Prostate gland (tissue), 2 donors: ENCODE measurements around the gene STAT3. TPM values are rescaled to one million over a fixed set of nuclear protein-coding genes. Genes with fewer than 3 reads are reported as not detected.
"Not testable (repeated sequence)": the region's sequence is repeated elsewhere in the genome, so short reads cannot be mapped to it uniquely, and the experiment has no call there.

Source experiments
- DNase-seq: peaks from one replicate; pipeline ENCODE4 v3.0.0-alpha.2; 2019; ENCODE audit warnings: low spot score
- H3K27ac ChIP-seq, 2 donors: fragments of 200-600 bp; sonication (generic); 2 replicates each; pipeline ENCODE4 v1.5.1; 2017 to 2019
- H3K27me3 ChIP-seq: fragments of 200-600 bp; sonication (generic); replicated peaks from 2 replicates; pipeline ENCODE4 v1.5.1; 2019; ENCODE audit not compliant: insufficient read depth
- H3K36me3 ChIP-seq, 2 donors: fragments of 200-600 bp; sonication (generic); 1 replicate in 1 of 2; 2 replicates in 1 of 2; pipeline versions ENCODE4 v1.5.1 to v1.8.1; 2017 to 2019
- H3K4me1 ChIP-seq: fragments of 200-600 bp; sonication (generic); replicated peaks from 2 replicates; pipeline ENCODE4 v1.5.1; 2019
- H3K4me3 ChIP-seq, 2 donors: fragments of 200-600 bp; sonication (generic); 2 replicates each; pipeline ENCODE4 v1.5.1; 2017 to 2019
- H3K9me3 ChIP-seq: fragments of 200-600 bp; sonication (generic); 2 replicates; pipeline ENCODE4 v1.5.1; 2017
- POLR2A ChIP-seq: fragments of 450-650 bp; IDR thresholded peaks from one replicate; pipeline ENCODE4 v1.6.1; 2016; ENCODE audit warnings: antibody characterized with exemption, mild to moderate bottlenecking
- POLR2AphosphoS5 ChIP-seq: sonication (generic); formaldehyde crosslinking; IDR thresholded peaks from one replicate; pipeline ENCODE4 v1.6.1; 2017; ENCODE audit warnings: antibody characterized with exemption
- WGBS: methylation state at CpG from one replicate; pipeline ENCODE4 v1.1.5; 2018; 5-methylcytosine and 5-hydroxymethylcytosine counted together
- intact Hi-C: fragments of 100-400 bp; cut with DNase I; formaldehyde crosslinking; loops from one replicate; pipeline ENCODE4 v1.14.2; 2022
- total RNA-seq, 2 donors: library from RNA; depleted of rRNA; stranded (reverse); fragments of >200 nt; gene quantifications; one replicate each; pipeline ENCODE4 v1.1.0, GENCODE V29; 2016
- TF ChIP-seq, protein P1 (sequence below), 4 experiments: fragments of 200-600 bp in 2 of 4; fragments of 450-650 bp in 2 of 4; sonication (generic) in 2 of 4; IDR thresholded peaks; 1 replicate in 3 of 4; 2 replicates in 1 of 4; pipeline ENCODE4 v1.5.1; 2016 to 2019; ENCODE audit warnings: antibody characterized with exemption in 4 of 4, mild to moderate bottlenecking in 2 of 4, moderate library complexity in 2 of 4

STAT3 gene
- total RNA-seq, 2 donors from 2014 or later, result 188 to 230 TPM

- H3K27ac ChIP-seq, result no peak overlapping the region
- intact Hi-C loops, result no loop called here
- 82% methylated on average over 6 of the region's 6 CpGs for WGBS
Measured at GRCh38 chr17:42399948-42400843, 12.0 kb upstream of the STAT3 start.

GRCh38 chr17:42399121-42399520 lies 10.9 kb upstream of the STAT3 start:
- intact Hi-C loops, result no loop called here
- 33% methylated on average over 2 of the region's 2 CpGs for WGBS
- Histone ChIP-seq H3K36me3 (peaks cover 4 to 5% of the 10 kb centered on the region in 2 donors), H3K4me3 (no peak overlapping the region), H3K4me1 (no peaks in the 10 kb centered on the region), H3K9me3 (no peaks in the 10 kb centered on the region), H3K27ac (no peak overlapping the region), H3K27me3 (no peaks in the 10 kb centered on the region)
- DNase-seq, result no peak
- TF ChIP-seq POLR2A, result no peak
- no peak for TF ChIP-seq POLR2AphosphoS5
- TF ChIP-seq, protein P1, sequence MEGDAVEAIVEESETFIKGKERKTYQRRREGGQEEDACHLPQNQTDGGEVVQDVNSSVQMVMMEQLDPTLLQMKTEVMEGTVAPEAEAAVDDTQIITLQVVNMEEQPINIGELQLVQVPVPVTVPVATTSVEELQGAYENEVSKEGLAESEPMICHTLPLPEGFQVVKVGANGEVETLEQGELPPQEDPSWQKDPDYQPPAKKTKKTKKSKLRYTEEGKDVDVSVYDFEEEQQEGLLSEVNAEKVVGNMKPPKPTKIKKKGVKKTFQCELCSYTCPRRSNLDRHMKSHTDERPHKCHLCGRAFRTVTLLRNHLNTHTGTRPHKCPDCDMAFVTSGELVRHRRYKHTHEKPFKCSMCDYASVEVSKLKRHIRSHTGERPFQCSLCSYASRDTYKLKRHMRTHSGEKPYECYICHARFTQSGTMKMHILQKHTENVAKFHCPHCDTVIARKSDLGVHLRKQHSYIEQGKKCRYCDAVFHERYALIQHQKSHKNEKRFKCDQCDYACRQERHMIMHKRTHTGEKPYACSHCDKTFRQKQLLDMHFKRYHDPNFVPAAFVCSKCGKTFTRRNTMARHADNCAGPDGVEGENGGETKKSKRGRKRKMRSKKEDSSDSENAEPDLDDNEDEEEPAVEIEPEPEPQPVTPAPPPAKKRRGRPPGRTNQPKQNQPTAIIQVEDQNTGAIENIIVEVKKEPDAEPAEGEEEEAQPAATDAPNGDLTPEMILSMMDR (IDR thresholded peaks at IDR 0.05), result no peak

More at GRCh38 chr17:42399948-42400843, 12.0 kb upstream of the STAT3 start:
- no peaks in the 10 kb centered on the region for H3K4me1 ChIP-seq
- H3K27me3 ChIP-seq, result no peaks in the 10 kb centered on the region
- no peak for DNase-seq
- H3K9me3 ChIP-seq, result no peaks in the 10 kb centered on the region
- TF ChIP-seq POLR2AphosphoS5 (no peak), POLR2A (no peak)
- TF ChIP-seq, protein P1 (IDR thresholded peaks at IDR 0.05), result no peak
- no peak overlapping the region for H3K4me3 ChIP-seq
- H3K36me3 ChIP-seq, result peaks cover 11 to 13% of the 10 kb centered on the region in 2 donors

GRCh38 chr17:42395601-42396000 lies 7.4 kb upstream of the STAT3 start:
- H3K4me1 ChIP-seq, H3K27me3 ChIP-seq, H3K36me3 ChIP-seq, H3K4me3 ChIP-seq, intact Hi-C loops, H3K27ac ChIP-seq, H3K9me3 ChIP-seq, DNase-seq: not testable (repeated sequence)
- WGBS, result 97% methylated on average over 8 of the region's 8 CpGs

DNA sequence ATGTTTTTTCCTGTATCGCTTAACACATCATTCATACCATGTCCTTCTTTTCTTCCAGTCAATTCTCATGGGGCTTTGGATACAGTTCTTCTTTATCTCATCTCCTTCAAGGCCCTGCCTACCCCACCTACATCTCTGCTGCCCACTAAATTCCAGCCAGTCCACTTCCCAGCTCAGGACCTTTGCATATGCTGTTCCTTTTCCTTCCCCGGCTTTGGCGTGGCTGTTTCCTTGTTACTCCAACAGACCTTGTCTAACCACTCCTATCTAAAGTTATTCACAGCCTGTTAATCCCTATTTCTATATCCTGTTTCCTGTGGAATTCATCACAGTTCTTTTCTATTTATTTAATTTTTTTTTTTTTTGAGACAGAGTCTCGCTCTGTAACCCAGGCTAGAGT lies 6.6 kb upstream of the STAT3 start:
- intact Hi-C loops, result no loop called here
- no peak for DNase-seq
- no peaks in the 10 kb centered on the region for H3K36me3 ChIP-seq
- H3K27ac ChIP-seq, result no peak overlapping the region
- no peaks in the 10 kb centered on the region for H3K27me3 ChIP-seq
- H3K4me1 ChIP-seq, result no peaks in the 10 kb centered on the region
- H3K9me3 ChIP-seq, result no peaks in the 10 kb centered on the region
- 62% methylated on average over 4 of the region's 4 CpGs for WGBS
- no peak overlapping the region for H3K4me3 ChIP-seq
- TF ChIP-seq POLR2A (no peak), POLR2AphosphoS5 (no peak)
- TF ChIP-seq, protein P1 (IDR thresholded peaks at IDR 0.05), result no peak

DNA sequence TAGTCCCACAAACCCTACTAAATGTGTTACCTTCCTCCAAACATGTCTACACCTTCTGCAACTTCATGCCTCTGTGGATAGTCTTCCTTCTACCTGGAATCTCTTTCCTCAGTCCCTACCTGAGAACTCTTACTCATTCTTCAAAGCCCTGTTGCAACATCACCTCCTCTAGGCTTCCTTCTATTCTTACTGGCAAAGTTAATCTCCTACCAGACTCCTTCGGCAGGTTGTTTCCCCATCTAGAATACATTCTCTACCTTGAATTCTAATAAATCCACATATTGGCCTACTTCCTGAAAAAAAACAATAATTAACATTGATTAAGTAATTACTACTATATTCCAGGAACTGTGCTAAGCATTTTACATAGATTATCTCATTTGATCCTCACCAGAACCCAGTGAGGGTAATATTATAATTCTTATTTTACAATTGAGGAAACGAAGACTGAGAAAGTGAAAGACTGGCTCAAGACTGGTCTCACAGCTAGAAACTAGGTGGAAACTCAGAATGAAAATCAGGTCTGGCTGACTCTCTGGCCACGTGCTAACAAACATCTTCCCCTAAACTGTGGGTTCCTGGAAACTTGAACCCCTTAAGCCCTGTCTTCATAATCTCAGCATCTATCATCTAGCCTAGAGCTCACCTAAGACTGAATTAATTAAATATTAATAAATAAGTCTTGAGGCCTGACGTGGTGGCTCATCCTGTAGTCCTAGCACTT lies 4.6 kb upstream of the STAT3 start:
- intact Hi-C loops, result no loop called here
- WGBS, result 84% methylated on average over 4 of the region's 4 CpGs
- TF ChIP-seq, protein P1 (IDR thresholded peaks at IDR 0.05), result no peak
- TF ChIP-seq POLR2A (no peak), POLR2AphosphoS5 (no peak)
- Histone ChIP-seq H3K9me3 (no peaks in the 10 kb centered on the region), H3K27ac (no peak overlapping the region), H3K4me3 (no peak overlapping the region), H3K4me1 (no peaks in the 10 kb centered on the region), H3K36me3 (no peaks in the 10 kb centered on the region), H3K27me3 (no peaks in the 10 kb centered on the region)
- no peak for DNase-seq

DNA sequence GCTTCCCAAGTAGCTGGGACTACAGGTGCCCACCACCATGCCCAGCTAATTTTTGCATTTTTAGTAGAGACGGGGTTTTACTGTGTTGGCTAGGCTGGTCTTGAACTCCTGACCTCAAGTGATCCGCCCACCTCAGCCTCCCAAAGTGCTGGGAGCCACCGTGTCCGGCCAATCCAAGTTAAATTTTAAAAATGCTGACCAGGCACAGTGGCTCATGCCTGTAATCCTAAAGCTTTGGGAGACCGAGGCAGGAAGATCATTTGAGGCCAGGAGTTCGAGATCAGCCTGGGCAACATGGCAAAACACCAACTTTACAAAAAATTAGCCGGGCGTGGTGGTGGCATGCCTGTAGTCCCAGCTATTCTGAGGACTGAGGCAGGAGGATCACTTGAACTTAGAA lies 3.2 kb upstream of the STAT3 start:
- H3K27me3 ChIP-seq, intact Hi-C loops, H3K4me1 ChIP-seq, DNase-seq, H3K36me3 ChIP-seq, H3K27ac ChIP-seq, H3K4me3 ChIP-seq, H3K9me3 ChIP-seq: not testable (repeated sequence)
- 86% methylated on average over 8 of the region's 8 CpGs for WGBS
